Glomerular endothelial cell (primary cell): ENCODE results near the gene MRTFA. TPM values are rescaled to one million over a fixed set of nuclear protein-coding genes. Genes with fewer than 3 reads are reported as not detected.

Experiments
- DNase-seq: peaks from one replicate; pipeline ENCODE4 v3.0.0-alpha.2; 2011; ENCODE audit warnings: low read depth, low spot score; ENCODE audit errors: extremely low read depth
- total RNA-seq: library from RNA; depleted of rRNA; stranded (reverse); fragments of >200 nt; gene quantifications from 2 replicates; pipeline ENCODE4 v1.2.3, GENCODE V29; 2015

The MRTFA gene
- total RNA-seq, 1 donor from 2014 or later: 91.6 TPM

GRCh38 chr22:40367342-40367741, 269.2 kb downstream of the MRTFA start:
- DNase-seq: no peak

GRCh38 chr22:40366068-40366467, 270.5 kb downstream of the MRTFA start:
- DNase-seq: no peak

- no peak for DNase-seq
Measured at GRCh38 chr22:40364431-40364830, 272.1 kb downstream of the MRTFA start.

- DNase-seq: no peak
Measured at GRCh38 chr22:40363059-40363458, 273.5 kb downstream of the MRTFA start.

- no peak for DNase-seq
Measured at GRCh38 chr22:40361100-40361499, 275.4 kb downstream of the MRTFA start.

Other genes with a start within 250 kb of the MRTFA start
- 0.88 TPM in 1 of 2 replicates, not detected in the other for gene MCHR1, start 42.8 kb upstream of the MRTFA start, total RNA-seq
- gene SLC25A17, start 182.6 kb upstream of the MRTFA start, total RNA-seq: 16.3 and 21.3 TPM in 2 replicates
- 119 and 155 TPM in 2 replicates for gene ST13, start 219.9 kb upstream of the MRTFA start, total RNA-seq
- gene XPNPEP3, start 220.4 kb upstream of the MRTFA start, total RNA-seq: 12.6 and 17.9 TPM in 2 replicates
- gene DNAJB7, start 225.4 kb upstream of the MRTFA start, total RNA-seq: not detected in 2 replicates